Endothelial cell of umbilical vein (primary cell): ENCODE results near the gene PIGA. TPM values are rescaled to one million over a fixed set of nuclear protein-coding genes. Genes with fewer than 3 reads are reported as not detected.

Experiments used
- BruUV-seq: library from RNA; stranded (reverse); fragments of 400-500 nt; replicated peaks from 2 replicates; lab custom pipeline; 2021; lab: Mats Ljungman, UMichigan
- CTCF ChIA-PET: fragments of 300-600, 350-600 bp; sonication (Branson Sonifier 250); formaldehyde crosslinking; loops from one replicate; lab custom pipeline; 2021; ENCODE audit warnings: antibody characterized with exemption, inconsistent platforms; lab: Charles Lee
- POLR2A ChIA-PET: fragments of 300-600, 350-600 bp; sonication (Branson Sonifier 250); formaldehyde crosslinking; loops from one replicate; lab custom pipeline; 2021; ENCODE audit warnings: antibody characterized with exemption, inconsistent platforms; lab: Charles Lee
- DNase-seq: peaks from one replicate; pipeline ENCODE4 v3.0.0-alpha.2; 2011; ENCODE audit warnings: low read depth, low spot score
- FAIRE-seq: peaks from 2 replicates; lab custom pipeline; 2011; peaks lifted over from hg19 to GRCh38; lab: Jason Lieb, UNC
- H2AFZ ChIP-seq: 2 replicates; pipeline ENCODE4 v1.6.0; 2012; ENCODE audit warnings: low read depth, low read length, control low read depth, inconsistent platforms
- H3K27ac ChIP-seq: 2 replicates; pipeline ENCODE4 v1.5.1; 2011; ENCODE audit warnings: low read depth, mild to moderate bottlenecking, control low read depth, low read length, moderate library complexity; ENCODE audit not compliant: insufficient read depth
- H3K27me3 ChIP-seq, 2 experiments: 2 replicates each; pipeline versions ENCODE4 v1.6.0 to v1.6.1; 2011; ENCODE audit warnings: low read length in 2 of 2, mixed read lengths in 1 of 2; ENCODE audit not compliant: control insufficient read depth in 2 of 2, insufficient read depth in 2 of 2
- H3K36me3 ChIP-seq, 2 experiments: 2 replicates in 1 of 2; 3 replicates in 1 of 2; pipeline ENCODE4 v1.5.1; 2011; ENCODE audit warnings: low read length in 2 of 2, mild to moderate bottlenecking in 1 of 2, moderate library complexity in 1 of 2; ENCODE audit not compliant: control insufficient read depth in 2 of 2, insufficient read depth in 2 of 2; ENCODE audit errors: extremely low read depth in 1 of 2
- H3K4me1 ChIP-seq: 3 replicates; pipeline ENCODE4 v1.5.1; 2011; ENCODE audit warnings: mild to moderate bottlenecking, low read length; ENCODE audit not compliant: control insufficient read depth, insufficient read depth; ENCODE audit errors: extremely low read depth
- H3K4me2 ChIP-seq: 2 replicates; pipeline ENCODE4 v1.6.1; 2011; ENCODE audit warnings: low read length, control low read depth, mixed read lengths; ENCODE audit not compliant: insufficient read depth
- H3K4me3 ChIP-seq, 3 experiments: fragments of 200-600 bp in 1 of 3; sonication (generic), shearing (Covaris generic) in 1 of 3; replicated peaks in 1 of 3; 2 replicates each; pipeline ENCODE4 v1.5.1; 2011 to 2016; ENCODE audit warnings: control low read depth in 3 of 3, low read length in 3 of 3, mild to moderate bottlenecking in 2 of 3, inconsistent platforms in 1 of 3, low read depth in 1 of 3, moderate library complexity in 1 of 3; ENCODE audit not compliant: insufficient read depth in 1 of 3
- H3K79me2 ChIP-seq: 2 replicates; pipeline ENCODE4 v1.6.0; 2012; ENCODE audit warnings: low read length, inconsistent platforms; ENCODE audit not compliant: control insufficient read depth, insufficient read depth
- H3K9ac ChIP-seq: replicated peaks from 2 replicates; pipeline ENCODE3; 2011; ENCODE audit warnings: low read length, control low read depth; ENCODE audit not compliant: insufficient read depth; ENCODE audit errors: extremely low read depth
- H3K9me1 ChIP-seq: replicated peaks from 3 replicates; pipeline ENCODE4 v1.6.0; 2011; ENCODE audit warnings: mild to moderate bottlenecking, low read length; ENCODE audit not compliant: control insufficient read depth, insufficient read depth; ENCODE audit errors: extremely low read depth
- H3K9me3 ChIP-seq: replicated peaks from 2 replicates; pipeline ENCODE4 v1.5.1; 2012; ENCODE audit warnings: low read length, inconsistent platforms; ENCODE audit not compliant: control insufficient read depth, insufficient read depth
- H4K20me1 ChIP-seq: replicated peaks from 2 replicates; pipeline ENCODE3; 2011; ENCODE audit warnings: mild to moderate bottlenecking, low read length; ENCODE audit not compliant: control insufficient read depth, insufficient read depth; ENCODE audit errors: extremely low read depth
- CTCF ChIP-seq, 2 donors: IDR thresholded peaks; 1 replicate in 1 of 2; 2 replicates in 1 of 2; pipeline ENCODE4 v1.5.1; 2011; ENCODE audit warnings: low read length in 2 of 2, mild to moderate bottlenecking in 2 of 2, moderate library complexity in 2 of 2, control low read depth in 1 of 2, inconsistent platforms in 1 of 2, low read depth in 1 of 2; ENCODE audit not compliant: insufficient read depth in 1 of 2; ENCODE audit errors: extremely low read depth in 1 of 2
- EZH2 ChIP-seq: IDR thresholded peaks from 2 replicates; pipeline ENCODE4 v1.6.1; 2012; ENCODE audit warnings: borderline replicate concordance, low read depth, mild to moderate bottlenecking, moderate library complexity, low read length, inconsistent platforms; ENCODE audit not compliant: severe bottlenecking
- FOS ChIP-seq: IDR thresholded peaks from 2 replicates; pipeline ENCODE4 v1.6.1; 2011; ENCODE audit warnings: mild to moderate bottlenecking, low read length, moderate library complexity, borderline replicate concordance; ENCODE audit not compliant: insufficient read depth
- GATA2 ChIP-seq: IDR thresholded peaks from 2 replicates; pipeline ENCODE4 v1.7.0; 2011; ENCODE audit warnings: low read depth, mild to moderate bottlenecking, moderate library complexity, mixed read lengths, low read length; ENCODE audit not compliant: insufficient read length, insufficient read depth
- JUN ChIP-seq: IDR thresholded peaks from 2 replicates; pipeline ENCODE4 v1.6.1; 2011; ENCODE audit warnings: borderline replicate concordance, low read depth; ENCODE audit not compliant: insufficient read length, insufficient read depth
- MAX ChIP-seq: IDR thresholded peaks from 2 replicates; pipeline ENCODE4 v1.6.1; 2011; ENCODE audit not compliant: insufficient read depth, insufficient read length
- MYC ChIP-seq: IDR thresholded peaks from one replicate; pipeline ENCODE4 v1.6.1; 2011; ENCODE audit warnings: mild to moderate bottlenecking, low read depth, low read length
- POLR2A ChIP-seq: IDR thresholded peaks from 2 replicates; pipeline ENCODE4 v1.6.1; 2012; ENCODE audit warnings: low read depth, mild to moderate bottlenecking, control low read depth, low read length
- POLR2AphosphoS5 ChIP-seq: IDR thresholded peaks from 2 replicates; pipeline ENCODE4 v1.6.1; 2012; ENCODE audit warnings: low read depth, mild to moderate bottlenecking, control low read depth, low read length, moderate library complexity; ENCODE audit not compliant: insufficient read depth
- dilution Hi-C: fragments of 300-500 bp; cut with MboI; formaldehyde crosslinking; loops from one replicate; pipeline ENCODE4 v1.15.0; 2019; ENCODE audit warnings: low sequenced_read_pairs; ENCODE audit not compliant: extremely low pct_ligation_motif_present
- intact Hi-C: fragments of 100-400 bp; cut with micrococcal nuclease; formaldehyde crosslinking; loops from one replicate; pipeline ENCODE4 v1.10.0; 2022
- polyA plus RNA-seq, 4 experiments: library from polyadenylated mRNA; depleted of rRNA in 3 of 4; stranded (reverse) in 3 of 4; unstranded in 1 of 4; fragments of >200 nt; gene quantifications; 2 replicates each; pipeline versions ENCODE4 v1.2.1 to v1.2.3, GENCODE V29; 2011 to 2012; ENCODE audit warnings: missing spikeins in 1 of 4
- total RNA-seq: library from RNA; stranded (reverse); gene quantifications from 2 replicates; pipeline ENCODE4 v1.2.3, GENCODE V29; 2021

PIGA gene
- total and polyA plus RNA-seq, 2 donors (not counting 3 experiments of a cell fraction or from before 2014, with no cell fraction given), result 4.0 to 12.1 TPM

GRCh38 chrX:15356444-15356843 is 21.1 kb upstream of the PIGA start:
- POLR2A ChIA-PET, result no interaction called here

GRCh38 chrX:15350329-15350996 is 15.1 kb upstream of the PIGA start:
- H3K9ac ChIP-seq, result no peak overlapping the region
- no peak for TF ChIP-seq POLR2AphosphoS5
- TF ChIP-seq MAX, result no peak
- no peak for TF ChIP-seq CTCF (IDR thresholded peaks at IDR 0.05; ENCODE audit: extremely low read depth in 1 of 2, insufficient read depth in 1 of 2, low read depth in 1 of 2, low read length in 2 of 2)
- TF ChIP-seq GATA2, result no peak
- no peak for TF ChIP-seq FOS
- TF ChIP-seq POLR2A, result no peak
- TF ChIP-seq JUN, result no peak
- TF ChIP-seq EZH2, result no peak
- TF ChIP-seq MYC, result no peak
- DNase-seq (no peak), FAIRE-seq (no peak)
- dilution Hi-C loops (no loop called here), intact Hi-C loops (no loop called here)
- no peaks in the 10 kb centered on the region for H3K9me3 ChIP-seq
- no peak overlapping the region for H2AFZ ChIP-seq
- H3K4me3 ChIP-seq, result no peak overlapping the region
- H3K9me1 ChIP-seq, result no peaks in the 10 kb centered on the region
- no peak overlapping the region for H3K27ac ChIP-seq
- no peaks in the 10 kb centered on the region for H3K79me2 ChIP-seq
- H4K20me1 ChIP-seq, result no peaks in the 10 kb centered on the region
- H3K4me2 ChIP-seq, result no peak overlapping the region
- no peaks in the 10 kb centered on the region for H3K4me1 ChIP-seq
- H3K27me3 ChIP-seq, result no peaks in the 10 kb centered on the region
- ChIA-PET POLR2A (interaction anchor here (0.6 kb wide), 1 partner anchor 141 kb away, joined by 5 read pairs; no protein-coding TSS in a partner anchor), CTCF (interaction anchor here (1.1 to 2.5 kb wide), 4 partner anchors 24 to 215 kb away, joined by 3 to 8 read pairs (median 6); no protein-coding TSS in a partner anchor)
- no TSS peak for BruUV-seq
- no peaks in the 10 kb centered on the region for H3K36me3 ChIP-seq

More at GRCh38 chrX:15356444-15356843, 21.1 kb upstream of the PIGA start:
- CTCF ChIA-PET, result interaction anchor here (1.4 kb wide), 1 partner anchor 11 kb away, joined by 3 read pairs; no protein-coding TSS in a partner anchor
- FAIRE-seq, result no peak
- TF ChIP-seq GATA2, result no peak
- no peak for TF ChIP-seq EZH2
- no peak for TF ChIP-seq POLR2A
- TF ChIP-seq MYC, result no peak
- no peak for TF ChIP-seq FOS
- no peak for TF ChIP-seq MAX
- TF ChIP-seq POLR2AphosphoS5, result no peak
- intact Hi-C loops (no loop called here), dilution Hi-C loops (no loop called here)
- Histone ChIP-seq H3K9me1 (no peaks in the 10 kb centered on the region), H3K4me1 (no peaks in the 10 kb centered on the region), H2AFZ (no peak overlapping the region), H3K27ac (no peak overlapping the region), H4K20me1 (no peaks in the 10 kb centered on the region), H3K9ac (no peak overlapping the region), H3K79me2 (no peaks in the 10 kb centered on the region), H3K4me2 (no peak overlapping the region), H3K36me3 (no peaks in the 10 kb centered on the region), H3K4me3 (no peak overlapping the region), H3K27me3 (no peaks in the 10 kb centered on the region), H3K9me3 (no peaks in the 10 kb centered on the region)
- no TSS peak for BruUV-seq
- DNase-seq, result no peak
